HL-60/S4 treated with phorbol 12-myristate 13-acetate at 8.2 ng/mL for 4 days and 3 days (cell line): ENCODE data around the gene CLDN20.

Experiments
- in situ Hi-C: fragments of 300-500 bp; cut with MboI; formaldehyde crosslinking; loops from 2 replicates; pipeline ENCODE4 v1.15.0; 2022; ENCODE audit warnings: low sequenced_read_pairs

The CLDN20 gene

GRCh38 chr6:155244434-155244833 is 19.4 kb upstream of the CLDN20 start:
- in situ Hi-C loops, result no loop called here

- in situ Hi-C loops, result no loop called here
Observed at GRCh38 chr6:155245193-155245592, 18.6 kb upstream of the CLDN20 start.

GRCh38 chr6:155245831-155246230 is 18.0 kb upstream of the CLDN20 start:
- in situ Hi-C loops, result no loop called here

- in situ Hi-C loops, result no loop called here
Observed at GRCh38 chr6:155246825-155247224, 17.0 kb upstream of the CLDN20 start.

GRCh38 chr6:155247618-155248007 is 16.2 kb upstream of the CLDN20 start:
- in situ Hi-C loops, result no loop called here

- in situ Hi-C loops, result no loop called here
Observed at GRCh38 chr6:155248008-155249001, 15.5 kb upstream of the CLDN20 start.

- in situ Hi-C loops, result loop anchor here (25.0 kb wide), 1 partner anchor 314 kb away; no protein-coding TSS in a partner anchor
Observed at GRCh38 chr6:155250701-155251381, 13.0 kb upstream of the CLDN20 start.

GRCh38 chr6:155252581-155252980 is 11.2 kb upstream of the CLDN20 start:
- in situ Hi-C loops, result loop anchor here (25.0 kb wide), 1 partner anchor 315 kb away; no protein-coding TSS in a partner anchor

- in situ Hi-C loops, result loop anchor here (25.0 kb wide), 1 partner anchor 316 kb away; no protein-coding TSS in a partner anchor
Observed at GRCh38 chr6:155253337-155253736, 10.5 kb upstream of the CLDN20 start.

- in situ Hi-C loops, result loop anchor here (25.0 kb wide), 1 partner anchor 317 kb away; no protein-coding TSS in a partner anchor
Observed at GRCh38 chr6:155254139-155254538, 9.7 kb upstream of the CLDN20 start.

GRCh38 chr6:155256122-155256795 is 7.6 kb upstream of the CLDN20 start:
- in situ Hi-C loops, result loop anchor here (25.0 kb wide), 1 partner anchor 319 kb away; no protein-coding TSS in a partner anchor

GRCh38 chr6:155257796-155258195 is 6.0 kb upstream of the CLDN20 start:
- in situ Hi-C loops, result loop anchor here (25.0 kb wide), 1 partner anchor 320 kb away; no protein-coding TSS in a partner anchor

GRCh38 chr6:155259204-155259603 is 4.6 kb upstream of the CLDN20 start:
- in situ Hi-C loops, result loop anchor here (25.0 kb wide), 1 partner anchor 322 kb away; no protein-coding TSS in a partner anchor

GRCh38 chr6:155259897-155260296 is 3.9 kb upstream of the CLDN20 start:
- in situ Hi-C loops, result loop anchor here (25.0 kb wide), 1 partner anchor 323 kb away; no protein-coding TSS in a partner anchor

GRCh38 chr6:155260686-155261085 is 3.1 kb upstream of the CLDN20 start:
- in situ Hi-C loops, result loop anchor here (25.0 kb wide), 1 partner anchor 323 kb away; no protein-coding TSS in a partner anchor

GRCh38 chr6:155261111-155261900 is 2.5 kb upstream of the CLDN20 start:
- in situ Hi-C loops, result loop anchor here (25.0 kb wide), 1 partner anchor 324 kb away; no protein-coding TSS in a partner anchor

- in situ Hi-C loops, result loop anchor here (25.0 kb wide), 1 partner anchor 325 kb away; no protein-coding TSS in a partner anchor
Observed at GRCh38 chr6:155262655-155263054, 1.2 kb upstream of the CLDN20 start.

GRCh38 chr6:155264693-155265320 is 994 bp downstream of the CLDN20 start:
- in situ Hi-C loops, result loop anchor here (25.0 kb wide), 1 partner anchor 328 kb away; no protein-coding TSS in a partner anchor
